ENCODE measurements around the gene C1QTNF9B. TPM values are rescaled to one million over a fixed set of nuclear protein-coding genes. Genes with fewer than 3 reads are reported as not detected.
"Not testable (repeated sequence)": the region's sequence is repeated elsewhere in the genome, so short reads cannot be mapped to it uniquely, and the experiment has no call there.

Gene C1QTNF9B
- total RNA-seq: under 1 TPM; 0.10 to 0.22 TPM
- polyA plus RNA-seq (ENCODE audit: insufficient read length in 2 of 2): under 1 TPM in 1 of 2 donors, not detected in 1; 0.66 TPM
- long read RNA-seq, donor 1: 0 reads
- long read RNA-seq, donor 2: 0 reads
- long read RNA-seq, donor 3: 0 reads
- long read RNA-seq, donor 4: 0 reads

GRCh38 chr13:23897452-23897919 is at the start of gene C1QTNF9B:
Gene C1QTNF9B, minus strand, starts transcription at chr13:23897502.
- not testable (repeated sequence) for H3K27me3 ChIP-seq (ENCODE audit: control insufficient read depth, insufficient read depth, low read length); DNase-seq (ENCODE audit: low read depth in 4 of 6, low spot score in 6 of 6); H3K36me3 ChIP-seq (ENCODE audit: control insufficient read depth, insufficient read depth, low read length); H3K27ac ChIP-seq (ENCODE audit: low read depth, low read length); H3K4me3 ChIP-seq (ENCODE audit: low read depth, low read length); H3K4me1 ChIP-seq (ENCODE audit: control insufficient read depth, insufficient read depth, low read length); H3K9me3 ChIP-seq (ENCODE audit: control insufficient read depth, insufficient read depth, low read length)
- no CpG with 5 or more reads among the region's 3 CpGs for WGBS (ENCODE audit: insufficient coverage)

DNA sequence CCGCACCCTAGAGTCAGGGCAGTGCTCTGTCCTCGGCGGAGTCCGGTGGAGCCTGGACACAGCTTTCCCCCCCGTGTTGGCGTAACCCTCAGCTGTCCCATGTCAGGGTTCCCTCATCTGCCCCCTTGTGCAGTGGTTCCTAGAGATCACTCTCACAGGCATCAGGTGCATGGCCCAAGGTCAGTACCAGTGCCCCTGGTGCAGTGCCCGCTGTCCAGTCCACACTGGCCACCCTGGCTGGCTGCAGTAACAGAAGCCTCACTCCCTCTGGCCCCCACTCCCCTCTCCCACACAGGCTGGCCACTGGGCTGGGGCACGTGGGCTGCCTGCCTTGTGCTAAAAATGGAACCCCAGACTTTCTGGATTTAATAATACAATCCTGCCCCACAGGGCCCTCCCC is 49.6 kb upstream of the C1QTNF9B start:
- H3K4me3 ChIP-seq (ENCODE audit: low read depth, low read length): no peak overlapping the region
- 90% methylated on average over 8 of the region's 8 CpGs for WGBS (ENCODE audit: insufficient coverage)
- DNase-seq (ENCODE audit: low read depth in 4 of 6, low spot score in 6 of 6): no peak

GRCh38 chr13:23946067-23946466 is 48.8 kb upstream of the C1QTNF9B start:
- Histone ChIP-seq H3K4me3 (ENCODE audit: low read depth, low read length) (no peak overlapping the region), H3K4me1 (ENCODE audit: control insufficient read depth, insufficient read depth, low read length) (peaks cover 16% of the 10 kb centered on the region), H3K9me3 (ENCODE audit: control insufficient read depth, insufficient read depth, low read length) (no peaks in the 10 kb centered on the region), H3K27ac (ENCODE audit: low read depth, low read length) (no peak overlapping the region), H3K27me3 (ENCODE audit: control insufficient read depth, insufficient read depth, low read length) (peaks cover 6% of the 10 kb centered on the region), H3K36me3 (ENCODE audit: control insufficient read depth, insufficient read depth, low read length) (no peaks in the 10 kb centered on the region)
- WGBS (ENCODE audit: insufficient coverage): 74% methylated on average over 19 of the region's 19 CpGs
- DNase-seq (ENCODE audit: low read depth in 4 of 6, low spot score in 6 of 6): no peak

More for the DNA sequence above, 49.6 kb upstream of the C1QTNF9B start:
- no peaks in the 10 kb centered on the region for H3K36me3 ChIP-seq (ENCODE audit: control insufficient read depth, insufficient read depth, low read length)
- H3K27ac ChIP-seq (ENCODE audit: low read depth, low read length): no peak overlapping the region
- peaks cover 6% of the 10 kb centered on the region for H3K27me3 ChIP-seq (ENCODE audit: control insufficient read depth, insufficient read depth, low read length)
- H3K4me1 ChIP-seq (ENCODE audit: control insufficient read depth, insufficient read depth, low read length): peaks cover 16% of the 10 kb centered on the region
- no peaks in the 10 kb centered on the region for H3K9me3 ChIP-seq (ENCODE audit: control insufficient read depth, insufficient read depth, low read length)

- Histone ChIP-seq H3K27ac (ENCODE audit: low read depth, low read length) (no peak overlapping the region), H3K36me3 (ENCODE audit: control insufficient read depth, insufficient read depth, low read length) (no peaks in the 10 kb centered on the region), H3K4me1 (ENCODE audit: control insufficient read depth, insufficient read depth, low read length) (peaks cover 16% of the 10 kb centered on the region), H3K27me3 (ENCODE audit: control insufficient read depth, insufficient read depth, low read length) (peaks cover 6% of the 10 kb centered on the region), H3K9me3 (ENCODE audit: control insufficient read depth, insufficient read depth, low read length) (no peaks in the 10 kb centered on the region), H3K4me3 (ENCODE audit: low read depth, low read length) (no peak overlapping the region)
- no peak for DNase-seq (ENCODE audit: low read depth in 4 of 6, low spot score in 6 of 6)
- 55% methylated on average over 28 of the region's 28 CpGs for WGBS (ENCODE audit: insufficient coverage)
Observed at GRCh38 chr13:23945612-23946011, 48.3 kb upstream of the C1QTNF9B start.

GRCh38 chr13:23941211-23941610 is 43.9 kb upstream of the C1QTNF9B start:
- H3K27me3 ChIP-seq (ENCODE audit: control insufficient read depth, insufficient read depth, low read length): peaks cover 6% of the 10 kb centered on the region
- DNase-seq (ENCODE audit: low read depth in 4 of 6, low spot score in 6 of 6): peak in 5 of 6 donors; percentile 17 to 71 (median 31)
- no peaks in the 10 kb centered on the region for H3K36me3 ChIP-seq (ENCODE audit: control insufficient read depth, insufficient read depth, low read length)
- no peak overlapping the region for H3K4me3 ChIP-seq (ENCODE audit: low read depth, low read length)
- no peaks in the 10 kb centered on the region for H3K9me3 ChIP-seq (ENCODE audit: control insufficient read depth, insufficient read depth, low read length)
- no CpG with 5 or more reads among the region's 3 CpGs for WGBS (ENCODE audit: insufficient coverage)
- no peak overlapping the region for H3K27ac ChIP-seq (ENCODE audit: low read depth, low read length)
- peaks cover 8% of the 10 kb centered on the region for H3K4me1 ChIP-seq (ENCODE audit: control insufficient read depth, insufficient read depth, low read length)

DNA sequence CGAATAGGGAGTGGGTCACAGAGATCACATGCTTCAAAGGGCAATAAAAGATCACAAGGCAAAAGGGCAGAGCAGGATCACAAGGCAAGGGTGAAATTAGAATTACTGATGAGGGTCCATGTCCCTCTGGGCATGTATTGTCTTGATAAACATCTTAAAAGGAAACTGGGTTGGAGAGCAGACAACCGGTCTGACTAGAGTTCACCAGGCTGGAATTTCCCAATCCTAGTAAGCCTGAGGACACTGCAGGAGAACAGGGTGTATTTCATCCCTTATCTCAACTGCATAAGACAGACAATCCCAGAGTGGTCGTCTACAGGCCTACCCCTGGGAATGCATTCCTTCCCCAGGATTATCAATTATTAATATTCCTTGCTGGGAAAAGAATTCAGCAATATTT is 42.4 kb upstream of the C1QTNF9B start:
- DNase-seq (ENCODE audit: low read depth in 4 of 6, low spot score in 6 of 6); H3K4me1 ChIP-seq (ENCODE audit: control insufficient read depth, insufficient read depth, low read length); H3K4me3 ChIP-seq (ENCODE audit: low read depth, low read length); H3K9me3 ChIP-seq (ENCODE audit: control insufficient read depth, insufficient read depth, low read length); H3K27ac ChIP-seq (ENCODE audit: low read depth, low read length); H3K27me3 ChIP-seq (ENCODE audit: control insufficient read depth, insufficient read depth, low read length); H3K36me3 ChIP-seq (ENCODE audit: control insufficient read depth, insufficient read depth, low read length): not testable (repeated sequence)
- 72% methylated on average over 2 of the region's 3 CpGs for WGBS (ENCODE audit: insufficient coverage)

- no peaks in the 10 kb centered on the region for H3K4me1 ChIP-seq (ENCODE audit: control insufficient read depth, insufficient read depth, low read length)
- peak in 1 of 6 donors; percentile 6 for DNase-seq (ENCODE audit: low read depth in 4 of 6, low spot score in 6 of 6)
- WGBS (ENCODE audit: insufficient coverage): no CpG with 5 or more reads among the region's 2 CpGs
- H3K9me3 ChIP-seq (ENCODE audit: control insufficient read depth, insufficient read depth, low read length): no peaks in the 10 kb centered on the region
- no peak overlapping the region for H3K4me3 ChIP-seq (ENCODE audit: low read depth, low read length)
- H3K27ac ChIP-seq (ENCODE audit: low read depth, low read length): no peak overlapping the region
- no peaks in the 10 kb centered on the region for H3K27me3 ChIP-seq (ENCODE audit: control insufficient read depth, insufficient read depth, low read length)
- H3K36me3 ChIP-seq (ENCODE audit: control insufficient read depth, insufficient read depth, low read length): no peaks in the 10 kb centered on the region
Observed at GRCh38 chr13:23934520-23934919, 37.2 kb upstream of the C1QTNF9B start.

- H3K27ac ChIP-seq (ENCODE audit: low read depth, low read length): no peak overlapping the region
- no peaks in the 10 kb centered on the region for H3K4me1 ChIP-seq (ENCODE audit: control insufficient read depth, insufficient read depth, low read length)
- no peaks in the 10 kb centered on the region for H3K27me3 ChIP-seq (ENCODE audit: control insufficient read depth, insufficient read depth, low read length)
- no peak overlapping the region for H3K4me3 ChIP-seq (ENCODE audit: low read depth, low read length)
- no peaks in the 10 kb centered on the region for H3K36me3 ChIP-seq (ENCODE audit: control insufficient read depth, insufficient read depth, low read length)
- DNase-seq (ENCODE audit: low read depth in 4 of 6, low spot score in 6 of 6): no peak
- WGBS (ENCODE audit: insufficient coverage): 100% methylated on average over 1 of the region's 2 CpGs
- no peaks in the 10 kb centered on the region for H3K9me3 ChIP-seq (ENCODE audit: control insufficient read depth, insufficient read depth, low read length)
Observed at GRCh38 chr13:23928985-23929384, 31.7 kb upstream of the C1QTNF9B start.

- Histone ChIP-seq H3K9me3 (ENCODE audit: control insufficient read depth, insufficient read depth, low read length) (no peaks in the 10 kb centered on the region), H3K36me3 (ENCODE audit: control insufficient read depth, insufficient read depth, low read length) (no peaks in the 10 kb centered on the region), H3K27me3 (ENCODE audit: control insufficient read depth, insufficient read depth, low read length) (peaks cover 3% of the 10 kb centered on the region), H3K27ac (ENCODE audit: low read depth, low read length) (no peak overlapping the region), H3K4me3 (ENCODE audit: low read depth, low read length) (no peak overlapping the region), H3K4me1 (ENCODE audit: control insufficient read depth, insufficient read depth, low read length) (no peaks in the 10 kb centered on the region)
- no CpG with 5 or more reads among the region's 1 CpG for WGBS (ENCODE audit: insufficient coverage)
- DNase-seq (ENCODE audit: low read depth in 4 of 6, low spot score in 6 of 6): no peak
Observed at GRCh38 chr13:23923031-23923430, 25.7 kb upstream of the C1QTNF9B start.

Data from spinal cord (tissue), 10 donors.